D721Med (cell line): ENCODE measurements around the gene TRMT61B.

Experiments
- DNase-seq: peaks from one replicate; pipeline ENCODE4 v3.0.0; 2011; ENCODE audit warnings: low spot score; ENCODE audit not compliant: insufficient read length
- FAIRE-seq: peaks from 2 replicates; lab custom pipeline; 2011; peaks lifted over from hg19 to GRCh38; lab: Jason Lieb, UNC
- TF ChIP-seq, protein P1 (sequence below): IDR thresholded peaks from 2 replicates; pipeline ENCODE4 v1.5.1; 2012; ENCODE audit warnings: mild to moderate bottlenecking, control low read depth; ENCODE audit not compliant: insufficient read depth; ENCODE audit errors: missing control alignments

The TRMT61B gene

DNA sequence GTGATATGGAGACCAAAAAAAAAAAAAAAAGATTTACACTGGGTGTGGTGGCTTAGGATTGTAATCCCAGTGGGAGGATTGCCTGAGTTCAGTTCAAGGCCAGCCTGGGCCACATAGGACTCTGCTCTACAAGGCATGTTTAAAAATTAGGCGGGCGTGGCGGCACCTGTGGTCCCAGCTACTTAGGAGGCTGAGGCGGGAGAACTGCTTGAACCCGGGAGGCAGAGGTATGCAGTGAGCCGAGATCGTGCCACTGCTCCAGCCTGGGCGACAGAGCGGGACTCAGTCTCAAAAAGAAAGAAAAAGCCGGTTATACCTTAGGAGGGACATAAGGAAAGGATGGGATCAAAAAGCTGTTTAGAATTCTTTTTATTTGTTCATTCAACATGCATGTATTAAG, 60.2 kb downstream of the TRMT61B start:
- TF ChIP-seq, protein P1, sequence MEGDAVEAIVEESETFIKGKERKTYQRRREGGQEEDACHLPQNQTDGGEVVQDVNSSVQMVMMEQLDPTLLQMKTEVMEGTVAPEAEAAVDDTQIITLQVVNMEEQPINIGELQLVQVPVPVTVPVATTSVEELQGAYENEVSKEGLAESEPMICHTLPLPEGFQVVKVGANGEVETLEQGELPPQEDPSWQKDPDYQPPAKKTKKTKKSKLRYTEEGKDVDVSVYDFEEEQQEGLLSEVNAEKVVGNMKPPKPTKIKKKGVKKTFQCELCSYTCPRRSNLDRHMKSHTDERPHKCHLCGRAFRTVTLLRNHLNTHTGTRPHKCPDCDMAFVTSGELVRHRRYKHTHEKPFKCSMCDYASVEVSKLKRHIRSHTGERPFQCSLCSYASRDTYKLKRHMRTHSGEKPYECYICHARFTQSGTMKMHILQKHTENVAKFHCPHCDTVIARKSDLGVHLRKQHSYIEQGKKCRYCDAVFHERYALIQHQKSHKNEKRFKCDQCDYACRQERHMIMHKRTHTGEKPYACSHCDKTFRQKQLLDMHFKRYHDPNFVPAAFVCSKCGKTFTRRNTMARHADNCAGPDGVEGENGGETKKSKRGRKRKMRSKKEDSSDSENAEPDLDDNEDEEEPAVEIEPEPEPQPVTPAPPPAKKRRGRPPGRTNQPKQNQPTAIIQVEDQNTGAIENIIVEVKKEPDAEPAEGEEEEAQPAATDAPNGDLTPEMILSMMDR, result no peak
- no peak for DNase-seq
- FAIRE-seq, result no peak

DNA sequence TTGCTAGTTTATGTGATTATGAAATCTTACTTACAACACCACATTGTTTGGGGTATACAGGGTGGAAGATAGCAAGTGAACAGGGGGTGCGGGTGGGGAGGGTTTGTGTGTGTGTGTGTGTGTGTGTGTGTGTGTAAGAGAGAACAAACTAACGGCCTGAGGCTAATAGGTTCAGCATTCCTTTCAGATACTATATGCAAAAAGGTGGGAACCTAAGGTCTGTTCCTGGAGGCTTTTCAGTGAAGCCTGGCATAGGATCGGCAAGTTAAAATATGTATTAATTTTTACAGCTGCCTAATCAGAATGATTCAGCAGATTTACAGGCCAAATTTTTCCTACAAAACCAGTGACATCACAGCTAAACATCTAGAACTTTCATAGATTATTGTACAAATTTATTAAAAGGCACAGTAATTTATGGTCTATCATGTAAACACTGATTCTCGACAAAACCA, 67.1 kb downstream of the TRMT61B start:
- TF ChIP-seq, protein P1, result no peak
- DNase-seq, result no peak
- FAIRE-seq, result no peak

DNA sequence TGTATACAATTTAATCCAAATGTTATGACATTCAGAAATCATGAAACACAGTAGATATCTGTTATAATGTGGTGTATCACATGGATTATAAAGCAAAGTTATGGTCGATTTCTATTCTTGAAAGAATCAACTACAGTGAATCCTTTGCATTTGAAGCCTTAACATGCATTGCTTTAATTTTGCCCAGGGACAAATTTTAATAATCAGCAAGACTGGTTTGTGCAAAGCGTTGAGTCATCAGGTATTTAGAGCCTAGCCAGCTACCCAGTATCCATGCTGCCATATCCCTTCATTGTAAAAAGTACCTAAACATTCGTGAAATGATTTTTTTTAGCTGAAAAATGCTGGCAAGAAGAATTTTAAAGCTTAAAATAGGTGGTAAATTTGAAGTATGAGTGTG, 68.4 kb downstream of the TRMT61B start:
- DNase-seq (no peak), FAIRE-seq (no peak)
- TF ChIP-seq, protein P1, result no peak
